K562 (cell line): ENCODE data around the gene TNFSF13. TPM values are rescaled to one million over a fixed set of nuclear protein-coding genes. Genes with fewer than 3 reads are reported as not detected.

Experiments used
- CBX1 ChIP-seq: sonication (generic); IDR thresholded peaks from 2 replicates; pipeline ENCODE4 v1.6.1; 2016; ENCODE audit warnings: antibody characterized with exemption, low read depth, mild to moderate bottlenecking
- CCNT2 ChIP-seq: IDR thresholded peaks from 2 replicates; pipeline ENCODE4 v1.6.1; 2011; ENCODE audit warnings: borderline replicate concordance, low read depth, mild to moderate bottlenecking, moderate library complexity, mixed read lengths, low read length; ENCODE audit not compliant: insufficient read length; ENCODE audit errors: extremely low read depth
- HCFC1 ChIP-seq: IDR thresholded peaks from 2 replicates; pipeline ENCODE4 v1.6.1; 2012; ENCODE audit warnings: low read depth, low read length, improper control_type of control experiment
- JUND ChIP-seq, 2 experiments: IDR thresholded peaks; 2 replicates in 1 of 2; 3 replicates in 1 of 2; pipeline ENCODE4 v1.6.1; 2011; ENCODE audit warnings: borderline replicate concordance in 2 of 2, low read depth in 2 of 2, low read length in 2 of 2, improper control_type of control experiment in 1 of 2, missing biosample characterization in 1 of 2, missing genetic modification characterization in 1 of 2, missing genetic modification reagents in 1 of 2
- MBD2 ChIP-seq: sonication (generic); IDR thresholded peaks from 2 replicates; pipeline ENCODE4 v1.6.1; 2016; ENCODE audit warnings: low read depth, borderline replicate concordance
- NKRF ChIP-seq: fragments of 450-650 bp; IDR thresholded peaks from 2 replicates; pipeline ENCODE4 v1.6.1; 2016; ENCODE audit warnings: borderline replicate concordance
- SAFB ChIP-seq: fragments of 200-400 bp; formaldehyde crosslinking; IDR thresholded peaks from 2 replicates; pipeline ENCODE4 v1.6.1; 2017; ENCODE audit warnings: low read depth, low read length, borderline replicate concordance
- SRSF1 ChIP-seq: fragments of 200-400 bp; formaldehyde crosslinking; IDR thresholded peaks from 2 replicates; pipeline ENCODE4 v1.6.1; 2017; ENCODE audit warnings: mild to moderate bottlenecking, low read depth, low read length, moderate library complexity
- SRSF7 ChIP-seq: fragments of 200-400 bp; formaldehyde crosslinking; optimal IDR thresholded peaks from 2 replicates; pipeline ENCODE3; 2017; ENCODE audit warnings: mild to moderate bottlenecking, low read depth, low read length
- THAP12 ChIP-seq: fragments of 250-450 bp; sonication (Bioruptor Pico); IDR thresholded peaks from 2 replicates; pipeline ENCODE4 v1.9.0; 2021; ENCODE audit warnings: mild to moderate bottlenecking, inconsistent platforms
- ZBTB8A ChIP-seq: fragments of 450-650 bp; IDR thresholded peaks from 2 replicates; pipeline ENCODE4 v1.6.1; 2018; ENCODE audit warnings: mild to moderate bottlenecking, moderate library complexity; ENCODE audit not compliant: partially characterized antibody
- ZBTB9 ChIP-seq: fragments of 450-650 bp; formaldehyde crosslinking; IDR thresholded peaks from 2 replicates; pipeline ENCODE4 v1.4.0; 2020; ENCODE audit warnings: mild to moderate bottlenecking, moderate library complexity
- ZFP91 ChIP-seq: sonication (generic); formaldehyde crosslinking; IDR thresholded peaks from 2 replicates; pipeline ENCODE4 v1.8.0; 2022; ENCODE audit warnings: mild to moderate bottlenecking, missing genetic modification reagents
- ZNF165 ChIP-seq: fragments of 250-450 bp; sonication (Bioruptor Pico); IDR thresholded peaks from 2 replicates; pipeline ENCODE4 v1.4.0; 2020; ENCODE audit warnings: borderline replicate concordance
- polyA plus RNA-seq, 8 experiments: library from polyadenylated mRNA; depleted of rRNA in 4 of 8; stranded (reverse) in 5 of 8; unstranded in 3 of 8; fragments of >200 nt; fragmentation: Nextera tagmentation in 2 of 8; fragmentation: Illumina TruSeq in 1 of 8; extraction: Ambion mirVana in 2 of 8; extraction: Trizol in 1 of 8; gene quantifications; 2 replicates each; pipeline versions ENCODE4 v1.2.1 to v1.2.3, GENCODE V29; 2011 to 2014; ENCODE audit warnings: inconsistent platforms in 1 of 8, missing spikeins in 1 of 8
- total RNA-seq, 7 experiments: library from RNA; depleted of rRNA in 6 of 7; stranded (reverse); fragments of >200 nt in 6 of 7; fragmentation: Illumina TruSeq in 2 of 7; extraction: Trizol in 2 of 7; gene quantifications; 2 replicates each; pipeline versions ENCODE4 v1.2.1 to v1.2.3, GENCODE V29; 2011 to 2021; ENCODE audit warnings: low replicate concordance in 1 of 7
- TF ChIP-seq, protein P1 (sequence below): IDR thresholded peaks from 2 replicates; pipeline ENCODE4 v1.6.1; 2012; ENCODE audit warnings: low read depth, low read length, improper control_type of control experiment, borderline replicate concordance

Gene TNFSF13
- total and polyA plus RNA-seq, 9 of the 15 experiments (the other 6 are each of a cell fraction or from before 2014, with no cell fraction given): 0.04 to 0.51 (median 0.19) TPM; not detected in 1

GRCh38 chr17:7572588-7573323 is 14.2 kb downstream of the TNFSF13 start (continued):
- TF ChIP-seq THAP12 (CRISPR knock-in tag) (peak; percentile 9), ZBTB9 (CRISPR knock-in tag) (peak; percentile 34; the same call in 1 of the 2 replicates), NKRF (0 out of 2 replicates have a peak, but pooled peaks have one; percentile 17), CCNT2 (peak; percentile 52), JUND (IDR thresholded peaks at IDR 0.05; ENCODE audit: borderline replicate concordance, low read depth, low read length) (peak; percentile 37; the same call in 1 of the 2 replicates), JUND (tag; IDR thresholded peaks at IDR 0.05; ENCODE audit: borderline replicate concordance, low read depth, low read length) (no peak), MBD2 (peak; percentile 98), SAFB (0 out of 2 replicates have a peak, but pooled peaks have one; percentile 45), HCFC1 (0 out of 2 replicates have a peak, but pooled peaks have one; percentile 45), SRSF1 (0 out of 2 replicates have a peak, but pooled peaks have one; percentile 50), ZNF165 (CRISPR knock-in tag) (no peak), SRSF7 (peak; percentile 38), CBX1 (peak; percentile 95), ZBTB8A (no peak), ZFP91 (CRISPR knock-in tag) (no peak)
- TF ChIP-seq, protein P1, sequence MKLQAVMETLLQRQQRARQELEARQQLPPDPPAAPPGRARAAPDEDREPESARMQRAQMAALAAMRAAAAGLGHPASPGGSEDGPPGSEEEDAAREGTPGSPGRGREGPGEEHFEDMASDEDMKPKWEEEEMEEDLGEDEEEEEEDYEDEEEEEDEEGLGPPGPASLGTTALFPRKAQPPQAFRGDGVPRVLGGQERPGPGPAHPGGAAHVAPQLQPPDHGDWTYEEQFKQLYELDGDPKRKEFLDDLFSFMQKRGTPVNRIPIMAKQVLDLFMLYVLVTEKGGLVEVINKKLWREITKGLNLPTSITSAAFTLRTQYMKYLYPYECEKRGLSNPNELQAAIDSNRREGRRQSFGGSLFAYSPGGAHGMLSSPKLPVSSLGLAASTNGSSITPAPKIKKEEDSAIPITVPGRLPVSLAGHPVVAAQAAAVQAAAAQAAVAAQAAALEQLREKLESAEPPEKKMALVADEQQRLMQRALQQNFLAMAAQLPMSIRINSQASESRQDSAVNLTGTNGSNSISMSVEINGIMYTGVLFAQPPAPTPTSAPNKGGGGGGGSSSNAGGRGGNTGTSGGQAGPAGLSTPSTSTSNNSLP: peak; percentile 55; the same call in 1 of the 2 replicates
